Measurements from ENCODE around the gene LZTFL1.

LZTFL1 gene

DNA sequence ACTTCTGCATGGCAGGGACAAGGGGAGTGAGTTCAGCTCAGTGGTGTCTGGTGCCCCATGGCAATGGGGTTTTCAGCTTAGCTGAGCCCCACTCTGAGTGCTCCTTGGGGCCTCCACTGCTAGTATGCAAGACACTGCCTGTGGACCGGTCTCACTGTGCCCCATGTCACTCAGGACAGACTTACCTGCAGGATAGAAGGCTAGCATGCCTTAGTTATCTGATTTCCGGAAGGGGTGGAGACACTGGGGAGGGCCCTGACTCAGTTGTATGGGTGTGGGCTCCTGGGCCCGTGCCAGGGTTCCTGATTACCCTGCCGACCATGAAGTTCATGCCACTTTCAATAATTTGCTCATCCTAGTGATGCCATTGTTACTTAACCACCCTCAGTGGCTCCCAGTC is 41.3 kb downstream of the LZTFL1 start:
- no peak overlapping the region for H3K4me3 ChIP-seq (replicated peaks; ENCODE audit: low read depth, low read length)
- no peak for DNase-seq (ENCODE audit: low read depth)
- TF ChIP-seq, protein P1, sequence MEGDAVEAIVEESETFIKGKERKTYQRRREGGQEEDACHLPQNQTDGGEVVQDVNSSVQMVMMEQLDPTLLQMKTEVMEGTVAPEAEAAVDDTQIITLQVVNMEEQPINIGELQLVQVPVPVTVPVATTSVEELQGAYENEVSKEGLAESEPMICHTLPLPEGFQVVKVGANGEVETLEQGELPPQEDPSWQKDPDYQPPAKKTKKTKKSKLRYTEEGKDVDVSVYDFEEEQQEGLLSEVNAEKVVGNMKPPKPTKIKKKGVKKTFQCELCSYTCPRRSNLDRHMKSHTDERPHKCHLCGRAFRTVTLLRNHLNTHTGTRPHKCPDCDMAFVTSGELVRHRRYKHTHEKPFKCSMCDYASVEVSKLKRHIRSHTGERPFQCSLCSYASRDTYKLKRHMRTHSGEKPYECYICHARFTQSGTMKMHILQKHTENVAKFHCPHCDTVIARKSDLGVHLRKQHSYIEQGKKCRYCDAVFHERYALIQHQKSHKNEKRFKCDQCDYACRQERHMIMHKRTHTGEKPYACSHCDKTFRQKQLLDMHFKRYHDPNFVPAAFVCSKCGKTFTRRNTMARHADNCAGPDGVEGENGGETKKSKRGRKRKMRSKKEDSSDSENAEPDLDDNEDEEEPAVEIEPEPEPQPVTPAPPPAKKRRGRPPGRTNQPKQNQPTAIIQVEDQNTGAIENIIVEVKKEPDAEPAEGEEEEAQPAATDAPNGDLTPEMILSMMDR (IDR thresholded peaks at IDR 0.05; ENCODE audit: low read length, missing control alignments) = no peak

DNA sequence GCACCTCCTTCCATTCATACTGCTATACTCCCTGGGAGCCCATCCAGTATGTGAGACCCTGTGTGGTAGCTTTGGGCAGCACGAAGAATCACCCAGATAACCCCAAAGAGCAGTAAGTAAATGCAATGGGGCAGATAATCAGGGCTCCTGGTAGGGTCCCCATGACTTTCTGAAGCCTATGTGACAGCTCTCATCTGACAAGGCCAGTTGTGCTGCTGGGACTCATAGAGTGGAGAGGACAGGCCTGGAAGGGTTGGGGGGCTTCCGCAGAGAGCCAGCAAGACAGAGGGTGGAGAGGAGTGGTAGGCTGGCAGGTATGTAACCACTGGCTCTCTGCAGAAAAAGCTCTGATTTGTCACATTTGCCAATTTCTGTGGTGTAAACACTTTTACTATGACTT is 42.3 kb downstream of the LZTFL1 start:
- DNase-seq (ENCODE audit: low read depth) = no peak
- TF ChIP-seq, protein P1 (IDR thresholded peaks at IDR 0.05; ENCODE audit: low read length, missing control alignments) = no peak
- no peak overlapping the region for H3K4me3 ChIP-seq (replicated peaks; ENCODE audit: low read depth, low read length)

DNA sequence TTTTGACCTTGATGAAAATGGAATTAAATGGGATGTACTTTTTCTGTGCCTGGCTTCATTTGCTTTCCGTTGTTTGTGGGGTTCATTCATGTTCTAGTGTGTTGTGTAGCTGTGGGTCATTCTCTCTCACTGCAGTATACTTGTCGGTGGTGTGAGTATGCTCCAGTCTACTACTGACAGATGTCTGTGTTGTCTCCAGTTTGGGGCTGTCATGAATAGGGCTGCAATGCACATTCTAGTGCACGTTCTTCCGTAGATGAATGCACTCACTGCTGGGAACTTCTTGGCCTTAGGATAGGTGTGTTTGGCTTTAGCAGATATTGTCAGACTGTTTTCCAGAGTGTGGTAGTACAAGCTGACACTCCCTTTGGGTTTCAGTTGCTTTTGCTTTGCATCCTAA is 43.9 kb downstream of the LZTFL1 start:
- no peak for DNase-seq (ENCODE audit: low read depth)
- TF ChIP-seq, protein P1 (IDR thresholded peaks at IDR 0.05; ENCODE audit: low read length, missing control alignments) = no peak
- H3K4me3 ChIP-seq (replicated peaks; ENCODE audit: low read depth, low read length) = no peak overlapping the region

DNA sequence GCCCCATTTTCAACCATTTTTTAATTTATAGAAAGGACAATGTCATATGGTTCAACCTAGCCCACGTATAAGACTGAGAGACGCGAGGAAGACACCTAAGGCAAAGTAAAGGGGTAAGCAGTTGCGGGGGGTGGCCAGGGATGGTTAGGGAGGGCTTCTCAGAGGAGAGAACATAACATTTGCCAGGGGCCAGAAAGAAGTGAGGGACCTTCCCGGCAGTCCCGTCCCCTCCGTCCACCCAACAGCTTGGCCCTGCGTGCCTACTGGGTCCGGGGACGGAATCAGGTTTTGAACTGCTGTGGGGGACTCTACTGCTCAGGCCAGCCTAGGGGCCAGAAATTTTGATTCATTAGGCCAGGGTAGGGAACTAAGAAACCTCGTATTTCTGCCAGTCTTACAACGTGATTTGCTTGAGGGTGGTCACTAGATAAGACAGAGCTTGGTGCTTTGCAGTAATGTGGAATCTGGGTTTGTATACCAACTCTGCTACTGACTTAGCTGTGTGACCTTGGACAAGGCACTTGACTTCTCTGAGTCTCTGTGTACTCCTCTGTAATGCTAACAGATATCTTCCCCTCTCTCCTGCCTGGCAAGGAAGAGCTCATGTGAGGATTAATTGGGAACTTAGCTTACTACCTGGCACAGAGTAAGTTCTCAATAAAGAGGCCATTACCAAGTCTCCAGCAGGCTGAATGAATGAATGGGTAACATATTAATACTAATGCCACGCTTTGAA is 44.8 kb downstream of the LZTFL1 start:
- H3K4me3 ChIP-seq (replicated peaks; ENCODE audit: low read depth, low read length) = no peak overlapping the region
- TF ChIP-seq, protein P1 (IDR thresholded peaks at IDR 0.05; ENCODE audit: low read length, missing control alignments) = no peak
- no peak for DNase-seq (ENCODE audit: low read depth)

DNA sequence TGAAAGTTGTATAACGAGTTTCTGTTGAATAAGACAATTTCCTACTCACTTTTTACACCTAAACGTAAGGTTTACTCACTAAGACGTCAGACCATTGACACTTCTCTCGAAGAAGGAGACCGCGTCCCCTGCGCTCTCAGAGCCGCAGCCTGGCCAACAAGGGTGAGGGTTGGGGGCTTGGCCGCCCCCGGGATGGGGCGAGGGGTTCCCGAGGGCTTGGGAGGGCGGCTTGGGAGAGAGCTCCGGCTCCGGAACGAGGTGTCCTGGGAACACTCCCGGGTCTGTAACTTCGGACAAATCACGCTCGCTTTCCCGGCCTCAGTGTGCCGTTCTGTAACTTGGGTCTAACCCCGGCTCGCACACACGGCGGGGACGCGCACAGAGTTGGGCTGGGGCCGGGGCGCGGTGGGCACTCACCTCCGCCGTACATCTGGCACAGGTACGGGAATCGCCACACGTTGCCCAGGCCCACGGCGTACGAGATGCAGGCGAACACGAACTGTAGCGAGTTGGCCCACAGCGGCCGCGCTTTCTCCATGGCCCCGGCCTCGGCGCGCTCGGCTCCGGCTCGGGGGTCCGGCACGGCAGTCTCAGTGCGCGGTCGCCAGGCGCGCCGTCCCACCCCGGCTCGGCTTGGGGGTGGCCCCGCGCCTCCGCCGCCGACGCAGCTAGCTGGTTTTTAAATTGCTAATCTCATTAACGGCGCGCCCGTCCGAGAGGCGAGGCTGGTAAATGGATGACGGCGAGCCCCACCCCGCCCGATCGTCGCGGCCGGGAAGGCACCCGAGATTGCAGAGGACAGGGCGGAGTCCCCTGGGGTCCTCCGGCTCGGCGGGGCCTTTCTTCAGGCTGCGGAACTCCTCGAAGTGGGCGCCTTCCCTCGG is 45.8 kb downstream of the LZTFL1 start, which contains the start of gene SLC6A20:
Gene SLC6A20, minus strand, starts transcription at position 655 of the 884 bp plus-strand sequence. Its CDS starts 117 bp downstream, at position 538.
- H3K4me3 ChIP-seq (replicated peaks; ENCODE audit: low read depth, low read length) = no peak within 1 kb of the TSS
- DNase-seq (ENCODE audit: low read depth) = no peak
- TF ChIP-seq, protein P1 (IDR thresholded peaks at IDR 0.05; ENCODE audit: low read length, missing control alignments) = no peak

DNA sequence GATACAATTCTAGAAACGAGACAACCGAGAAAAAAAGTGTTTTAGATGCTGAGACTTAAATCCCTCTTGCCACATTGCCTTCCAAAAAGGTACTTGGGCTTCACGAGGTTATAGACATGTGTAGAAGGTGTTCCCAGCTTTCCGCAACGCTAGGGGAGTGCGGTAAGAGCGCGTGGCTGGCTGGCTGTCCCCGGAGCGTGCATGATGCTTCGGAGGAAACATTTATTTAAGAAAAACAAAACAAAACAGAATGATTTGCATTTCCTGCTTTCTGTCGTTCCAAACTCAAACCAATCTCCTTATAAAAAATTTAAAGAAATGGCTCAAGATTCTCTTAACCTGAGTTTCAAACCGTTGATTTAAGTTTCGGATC is 46.4 kb downstream of the LZTFL1 start:
- no peak overlapping the region for H3K4me3 ChIP-seq (replicated peaks; ENCODE audit: low read depth, low read length)
- no peak for DNase-seq (ENCODE audit: low read depth)

More for the DNA sequence above, 46.4 kb downstream of the LZTFL1 start:
- TF ChIP-seq, protein P1 (IDR thresholded peaks at IDR 0.05; ENCODE audit: low read length, missing control alignments) = no peak

Measured in fibroblast of pulmonary artery (primary cell).